Renal cortex interstitium (tissue), 11 donors: ENCODE results near the gene IQCE. TPM values are rescaled to one million over a fixed set of nuclear protein-coding genes. Genes with fewer than 3 reads are reported as not detected.

ENCODE experiments used
- DNase-seq, 11 donors: peaks; one replicate each; pipeline ENCODE4 v3.0.0-alpha.2; 2013; ENCODE audit warnings: low read depth in 9 of 11, low spot score in 4 of 11; ENCODE audit errors: extremely low read depth in 1 of 11
- polyA plus RNA-seq, 3 donors: library from polyadenylated mRNA; unstranded; fragments of 120-200 nt; gene quantifications; one replicate each; pipeline ENCODE4 v1.2.1, GENCODE V29; 2013; ENCODE audit not compliant: insufficient read length in 3 of 3

Gene IQCE
- polyA plus RNA-seq, 3 donors: 19.7 to 26.2 (median 24.2) TPM

DNA sequence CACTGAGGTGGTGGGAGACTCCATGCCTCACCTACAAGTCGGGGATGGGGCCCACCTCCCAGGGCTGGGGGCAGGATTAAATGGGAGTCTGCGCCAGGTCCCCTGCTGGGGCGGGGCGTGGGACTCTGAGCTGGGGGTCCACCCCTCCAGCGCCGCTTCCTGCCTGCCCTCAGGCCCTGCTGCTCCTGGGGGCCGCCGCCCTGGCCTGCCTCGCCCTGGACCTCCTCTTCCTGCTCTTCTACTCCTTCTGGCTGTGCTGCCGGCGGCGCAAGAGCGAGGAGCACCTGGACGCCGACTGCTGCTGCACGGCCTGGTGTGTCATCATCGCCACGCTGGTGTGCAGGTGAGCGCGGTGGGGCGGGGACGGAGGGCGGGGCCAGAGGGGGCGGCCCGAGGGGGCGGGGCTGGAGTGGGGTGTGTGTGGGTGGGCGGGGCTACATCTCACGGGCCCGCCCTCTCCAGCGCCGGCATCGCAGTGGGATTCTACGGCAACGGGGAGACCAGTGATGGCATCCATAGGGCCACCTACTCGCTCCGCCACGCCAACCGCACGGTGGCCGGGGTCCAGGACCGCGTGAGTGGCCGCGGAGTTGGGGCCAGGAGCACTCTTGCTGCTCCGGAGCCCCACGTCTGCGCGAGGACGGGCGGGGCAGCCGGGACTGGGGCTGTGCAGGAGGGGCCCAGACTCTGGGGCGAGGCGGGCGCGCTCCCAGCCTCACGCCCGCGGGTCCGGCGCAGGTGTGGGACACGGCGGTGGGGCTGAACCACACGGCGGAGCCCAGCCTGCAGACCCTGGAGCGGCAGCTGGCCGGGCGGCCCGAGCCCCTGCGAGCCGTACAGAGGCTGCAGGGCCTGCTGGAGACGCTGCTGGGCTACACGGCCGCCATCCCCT lies 88.1 kb downstream of the IQCE start:
- DNase-seq: no peak

DNA sequence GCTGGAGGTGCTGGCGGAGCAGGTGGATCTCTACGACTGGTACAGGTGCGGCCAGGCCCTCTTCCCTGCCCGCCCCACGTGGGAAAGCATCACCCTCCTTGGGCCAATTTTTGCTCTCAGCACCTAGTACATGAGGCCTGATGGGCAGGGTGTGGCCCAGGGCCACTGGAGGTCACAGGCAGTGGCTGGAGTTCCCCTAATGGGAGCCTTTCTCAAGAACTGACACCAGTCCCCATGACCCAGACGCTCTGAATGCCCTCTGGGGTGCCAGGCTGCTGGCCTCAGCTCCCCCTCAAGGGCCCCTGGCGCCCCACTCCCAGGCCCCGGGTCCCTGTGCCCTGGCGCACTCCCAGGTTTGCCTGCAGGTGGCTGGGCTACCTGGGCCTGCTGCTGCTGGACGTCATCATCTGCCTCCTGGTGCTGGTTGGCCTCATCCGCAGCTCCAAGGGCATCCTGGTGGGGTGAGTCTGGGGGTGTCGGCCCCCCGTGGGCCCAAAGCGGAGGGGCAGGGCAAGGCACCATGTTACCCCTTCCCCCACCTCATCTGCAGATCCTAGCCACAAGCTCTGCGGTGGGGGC lies 88.9 kb downstream of the IQCE start:
- DNase-seq: no peak

DNA sequence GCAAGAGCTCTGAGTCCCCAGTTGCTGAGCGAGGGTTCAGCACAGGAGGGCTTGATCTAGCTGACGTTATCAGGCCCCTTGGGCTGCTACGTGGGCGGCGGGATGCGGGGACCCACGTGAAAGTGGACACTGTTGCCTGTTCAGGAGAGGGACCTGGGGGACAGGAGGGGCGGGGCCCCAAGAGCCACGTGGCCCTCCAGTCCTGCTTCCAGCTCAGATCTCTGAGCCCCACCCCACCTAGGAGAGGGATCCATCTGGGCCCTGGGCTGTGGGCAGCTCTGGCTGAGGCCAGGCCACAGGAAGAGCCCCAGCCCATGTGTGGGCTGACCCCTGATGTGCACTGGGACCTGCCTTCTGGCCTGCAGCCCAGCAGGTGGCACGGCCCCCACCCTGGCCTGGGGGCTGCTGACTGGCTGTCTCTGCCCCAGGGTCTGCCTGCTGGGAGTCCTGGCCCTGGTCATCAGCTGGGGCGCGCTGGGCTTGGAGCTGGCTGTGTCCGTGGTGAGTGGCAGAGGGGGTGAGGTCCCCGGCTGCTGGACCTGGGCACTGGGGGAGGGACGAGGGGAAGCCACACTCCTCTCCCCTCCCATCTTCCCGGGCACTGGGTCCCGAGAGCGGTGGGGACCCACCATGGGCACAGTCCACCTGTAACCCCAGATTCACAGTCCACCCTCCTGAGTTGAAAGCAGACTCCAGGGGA lies 90.5 kb downstream of the IQCE start:
- no peak for DNase-seq

DNA sequence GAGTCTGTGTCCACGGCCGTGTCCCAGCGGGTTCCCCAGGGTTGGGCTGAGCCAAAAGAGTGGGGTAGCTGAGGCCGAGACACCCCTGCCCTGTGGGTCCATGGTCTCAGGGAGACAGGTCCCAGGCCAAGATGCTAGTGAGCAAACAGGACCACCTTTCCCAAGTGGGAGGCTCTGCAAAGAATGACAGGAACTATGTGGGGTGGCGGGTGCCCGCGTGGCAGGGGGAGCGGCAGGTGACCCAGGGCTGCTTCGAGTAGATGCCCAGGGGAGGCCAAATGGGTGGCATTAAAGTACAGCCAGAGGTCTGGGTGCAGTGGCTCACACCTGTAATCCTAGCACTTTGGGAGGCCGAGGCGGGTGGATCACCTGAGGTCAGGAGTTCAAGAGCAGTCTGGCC lies 91.2 kb downstream of the IQCE start:
- DNase-seq: no peak

DNA sequence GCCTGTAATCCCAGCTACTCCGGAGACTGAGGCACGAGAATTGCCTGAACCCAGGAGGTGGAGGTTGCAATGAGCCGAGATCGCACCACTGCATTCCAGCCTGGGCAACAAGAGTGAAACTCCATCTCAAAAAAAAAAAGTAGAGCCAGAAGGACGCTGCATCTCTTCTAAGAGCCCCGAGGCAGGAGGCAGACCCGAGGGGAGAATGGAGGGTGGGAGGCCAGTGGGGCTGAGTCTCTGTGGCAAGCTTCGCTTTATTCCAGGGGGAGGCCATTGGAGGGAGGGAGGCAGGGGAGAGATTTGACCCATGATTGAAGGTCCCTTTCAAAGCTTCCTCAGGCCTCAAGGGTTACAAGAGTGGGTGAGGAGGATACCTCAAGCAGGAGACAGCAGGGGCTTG lies 91.7 kb downstream of the IQCE start:
- no peak for DNase-seq

DNA sequence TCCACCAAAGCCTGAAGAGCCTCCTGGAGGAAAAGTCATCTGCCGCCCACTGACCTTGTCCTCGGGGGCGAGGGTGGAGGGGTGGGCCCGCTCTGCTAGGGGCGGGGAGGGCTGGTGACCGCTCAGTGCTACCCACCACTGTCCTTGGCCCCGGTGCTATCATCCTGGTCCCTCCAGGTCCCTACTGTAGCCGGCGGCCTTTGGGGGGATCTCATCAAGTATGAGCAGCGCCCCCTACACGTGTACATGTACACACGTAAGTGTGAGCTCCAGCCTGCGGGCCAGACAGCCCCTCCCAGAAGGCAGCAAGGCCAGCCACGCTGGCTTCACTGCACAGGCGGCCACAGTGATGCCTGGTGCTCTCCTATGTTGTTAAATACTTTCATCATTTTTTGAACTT lies 92.6 kb downstream of the IQCE start:
- no peak for DNase-seq

DNA sequence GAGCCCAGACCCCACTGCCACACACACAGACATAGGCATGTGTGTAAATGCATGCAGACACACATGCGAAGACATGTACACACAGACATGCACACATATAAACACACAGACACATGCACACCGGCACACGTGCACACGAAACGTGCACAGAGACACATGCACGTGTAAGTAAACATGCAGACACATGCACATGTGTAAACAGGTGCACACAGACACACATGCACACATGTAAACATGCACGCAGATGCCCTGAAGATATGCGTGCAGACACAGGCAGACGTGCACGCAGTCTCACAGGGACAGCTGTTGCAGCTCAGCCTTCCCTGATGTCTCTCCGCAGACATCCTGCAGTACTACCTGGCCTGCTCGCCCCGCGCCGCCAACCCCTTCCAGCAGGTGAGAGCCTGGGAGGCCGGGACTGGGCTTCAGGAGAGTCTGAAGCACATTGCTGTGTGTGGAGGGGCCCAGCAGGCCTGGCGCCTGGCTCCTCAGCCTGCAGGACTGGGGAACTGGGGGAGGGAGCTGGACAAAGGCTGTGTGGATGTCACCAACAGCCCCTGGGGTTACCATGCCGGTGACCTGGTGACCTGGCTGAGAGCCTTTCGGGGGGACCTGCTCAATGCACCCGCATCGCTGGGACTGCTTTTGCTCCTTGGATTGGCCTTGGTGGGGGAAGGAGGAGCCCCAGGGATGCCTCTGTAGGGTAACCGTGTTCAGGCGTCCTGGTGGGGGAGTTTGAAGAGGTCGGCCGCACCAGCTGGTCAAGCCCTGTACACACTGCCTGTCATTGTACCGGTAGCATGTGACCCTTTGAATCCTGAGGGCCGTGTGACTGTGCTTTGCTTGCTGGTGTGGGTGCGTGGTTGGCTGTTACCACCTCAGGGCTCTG lies 93.3 kb downstream of the IQCE start:
- DNase-seq: no peak

DNA sequence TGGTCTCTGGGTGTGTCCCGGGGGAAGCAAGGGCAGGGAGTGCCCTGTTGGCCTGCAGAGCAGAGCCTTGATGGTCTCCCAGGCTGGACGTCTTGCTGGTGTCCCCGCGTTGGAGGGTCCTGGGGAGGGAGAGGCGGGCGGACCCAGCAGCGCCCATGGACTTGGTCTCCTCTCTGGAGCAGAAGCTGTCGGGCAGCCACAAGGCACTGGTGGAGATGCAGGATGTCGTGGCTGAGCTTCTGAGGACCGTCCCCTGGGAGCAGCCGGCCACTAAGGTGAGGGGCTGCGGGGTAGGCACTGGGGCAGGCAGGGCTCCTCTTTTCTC lies 93.9 kb downstream of the IQCE start:
- DNase-seq: no peak

DNA sequence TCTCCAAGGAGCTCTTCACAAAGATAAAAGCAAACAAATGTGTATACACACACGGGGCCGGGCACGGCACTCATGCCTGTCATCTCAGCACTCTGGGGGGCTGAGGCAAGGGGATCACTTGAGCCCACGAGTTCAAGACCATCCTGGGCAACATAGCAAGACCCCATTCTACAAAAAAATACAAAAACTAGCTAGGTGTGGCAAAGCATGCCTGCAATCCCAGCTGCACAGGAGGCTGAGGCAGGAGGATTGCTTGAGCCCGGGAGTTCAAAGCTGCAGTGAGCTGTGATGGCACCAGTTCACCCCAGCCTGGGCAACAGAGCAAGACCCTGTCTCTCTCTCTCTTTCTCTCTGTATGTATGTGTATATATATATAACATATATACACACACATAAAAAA lies 95.3 kb downstream of the IQCE start:
- no peak for DNase-seq

DNA sequence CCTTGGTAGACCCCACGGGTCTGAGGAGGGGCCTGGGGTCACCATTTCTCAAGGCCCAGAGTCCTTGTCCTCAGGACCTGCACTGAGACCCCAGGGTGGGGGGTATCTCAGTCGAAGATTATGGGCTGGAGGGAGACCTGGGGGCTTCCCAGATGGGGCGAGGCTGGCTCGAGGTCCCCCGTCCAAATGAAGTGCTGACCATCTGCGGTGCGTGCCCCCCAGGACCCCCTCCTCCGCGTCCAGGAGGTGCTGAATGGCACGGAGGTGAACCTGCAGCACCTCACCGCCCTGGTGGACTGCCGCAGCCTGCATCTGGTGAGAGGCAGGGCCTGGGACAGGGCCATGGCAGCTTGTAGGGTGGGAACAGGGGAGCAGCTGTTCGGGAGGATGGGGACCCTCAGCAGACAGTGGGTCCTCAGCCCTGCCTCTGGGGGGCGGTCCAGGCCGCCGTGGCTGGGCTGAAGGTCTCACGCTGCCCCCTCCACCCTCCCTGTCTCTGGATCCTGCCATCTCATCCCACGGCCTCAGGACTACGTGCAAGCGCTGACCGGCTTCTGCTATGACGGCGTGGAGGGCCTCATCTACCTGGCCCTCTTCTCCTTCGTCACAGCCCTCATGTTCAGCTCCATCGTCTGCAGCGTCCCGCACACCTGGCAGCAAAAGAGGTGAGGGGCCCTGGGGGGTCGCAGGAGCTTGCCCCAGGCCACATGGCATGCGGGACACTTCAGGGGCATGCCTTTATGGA lies 97.3 kb downstream of the IQCE start:
- DNase-seq: no peak

DNA sequence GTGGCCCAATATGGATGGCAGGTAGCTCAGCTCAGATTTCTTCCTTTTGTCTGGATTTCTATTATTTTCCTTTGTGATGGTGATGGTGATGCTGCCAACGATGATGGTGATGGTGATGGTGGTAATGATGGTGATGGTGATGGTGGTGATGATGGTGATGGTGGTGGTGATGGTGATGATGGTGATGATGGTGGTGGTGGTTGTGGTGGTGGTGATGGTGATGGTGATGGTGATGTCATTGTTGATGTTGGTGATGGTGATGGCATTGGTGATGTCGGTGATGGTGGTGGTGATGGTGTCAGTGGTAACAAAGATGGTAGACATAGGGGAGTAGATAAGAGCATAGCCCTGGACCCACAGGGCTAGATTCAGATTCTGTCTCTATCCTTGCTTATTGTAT lies 98.4 kb downstream of the IQCE start:
- DNase-seq: no peak

DNA sequence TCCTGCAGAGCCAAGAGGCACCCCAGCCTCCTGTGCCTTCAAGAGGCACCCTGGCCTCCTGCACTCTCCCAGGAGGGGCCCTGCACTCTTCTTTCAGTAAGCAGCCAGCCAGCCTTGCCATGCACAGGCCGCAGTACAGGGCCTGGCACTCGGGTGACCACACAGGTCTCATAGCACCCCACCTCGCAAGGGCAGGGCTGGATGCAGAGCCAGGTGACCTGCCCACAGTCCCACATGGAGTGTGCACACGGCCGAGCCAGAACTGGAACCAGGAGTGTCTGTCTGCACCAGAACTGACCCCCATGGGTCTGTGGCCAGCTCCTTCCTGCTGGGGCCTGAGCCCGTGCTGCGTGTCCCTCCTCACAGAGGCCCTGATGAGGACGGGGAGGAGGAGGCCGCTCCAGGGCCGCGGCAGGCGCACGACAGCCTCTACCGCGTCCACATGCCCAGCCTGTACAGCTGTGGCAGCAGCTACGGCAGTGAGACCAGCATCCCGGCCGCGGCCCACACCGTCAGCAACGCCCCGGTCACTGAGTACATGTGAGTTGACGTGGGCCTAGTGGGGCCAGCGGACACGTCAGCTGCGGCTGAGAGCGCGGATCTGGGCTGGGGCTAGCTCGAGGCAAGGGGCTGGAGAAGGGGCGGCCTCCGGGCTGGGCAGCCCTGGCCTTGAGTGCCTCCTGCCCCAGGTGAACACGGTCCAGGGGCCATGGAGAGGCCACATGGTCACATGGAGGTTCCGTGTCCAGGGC lies 99.3 kb downstream of the IQCE start:
- no peak for DNase-seq

DNA sequence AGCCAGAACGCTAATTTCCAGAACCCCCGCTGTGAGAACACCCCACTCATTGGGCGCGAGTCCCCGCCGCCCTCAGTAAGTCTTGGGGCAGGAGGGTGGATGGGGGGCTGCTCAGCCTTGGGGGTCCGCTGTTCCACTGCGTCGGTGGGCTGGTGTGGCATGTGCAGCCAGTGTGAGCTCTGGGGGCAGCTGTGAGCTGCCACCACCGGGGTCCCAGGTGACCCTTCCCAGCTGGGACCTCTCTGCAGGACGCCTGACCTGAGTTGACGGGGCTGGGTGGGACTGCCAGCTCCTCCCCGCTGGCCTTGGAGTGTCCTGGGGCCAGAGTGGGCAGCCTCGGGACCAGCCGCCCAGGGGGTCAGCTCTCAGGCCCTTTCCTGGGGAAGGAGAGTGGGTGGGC lies 100.2 kb downstream of the IQCE start:
- DNase-seq: no peak

DNA sequence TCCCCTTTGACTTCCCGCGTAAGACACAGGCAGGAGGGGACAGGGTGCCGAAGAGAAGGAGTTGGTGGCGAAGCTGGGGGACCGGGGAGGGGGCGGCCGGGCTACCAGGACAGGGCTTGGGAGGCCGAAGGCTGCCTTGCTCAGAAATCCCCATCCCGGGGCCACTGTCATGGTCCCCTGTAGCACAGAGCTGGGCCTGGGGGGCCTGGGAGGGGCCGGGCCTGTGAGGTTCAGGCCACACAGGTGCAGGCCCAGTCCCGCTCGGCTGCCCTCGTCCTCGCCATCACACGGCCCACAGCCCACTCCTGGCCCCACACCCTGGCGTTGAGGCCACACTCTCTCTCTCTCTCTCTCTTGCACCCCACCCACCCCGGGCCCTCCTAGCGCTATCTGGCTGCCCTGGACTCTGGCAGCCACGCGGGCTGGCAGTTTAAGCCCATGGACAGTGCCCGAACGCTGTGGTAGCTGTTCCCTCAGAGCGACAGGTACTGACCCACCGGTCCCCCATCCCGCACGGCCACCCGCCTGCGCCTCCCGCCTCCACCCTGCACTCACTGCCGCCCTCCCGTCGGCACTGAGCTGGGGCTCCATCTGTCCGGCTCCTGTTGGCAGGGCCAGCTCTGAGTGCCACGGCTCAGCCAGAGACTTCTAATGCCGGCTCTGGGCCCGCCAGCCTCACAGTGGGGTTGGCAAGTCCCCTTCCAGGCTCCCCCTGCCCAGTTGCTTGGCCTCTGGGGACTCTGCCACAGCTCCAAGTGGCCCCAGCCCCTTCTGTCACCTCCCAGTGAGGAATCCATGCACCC lies 101.0 kb downstream of the IQCE start:
- DNase-seq: no peak

DNA sequence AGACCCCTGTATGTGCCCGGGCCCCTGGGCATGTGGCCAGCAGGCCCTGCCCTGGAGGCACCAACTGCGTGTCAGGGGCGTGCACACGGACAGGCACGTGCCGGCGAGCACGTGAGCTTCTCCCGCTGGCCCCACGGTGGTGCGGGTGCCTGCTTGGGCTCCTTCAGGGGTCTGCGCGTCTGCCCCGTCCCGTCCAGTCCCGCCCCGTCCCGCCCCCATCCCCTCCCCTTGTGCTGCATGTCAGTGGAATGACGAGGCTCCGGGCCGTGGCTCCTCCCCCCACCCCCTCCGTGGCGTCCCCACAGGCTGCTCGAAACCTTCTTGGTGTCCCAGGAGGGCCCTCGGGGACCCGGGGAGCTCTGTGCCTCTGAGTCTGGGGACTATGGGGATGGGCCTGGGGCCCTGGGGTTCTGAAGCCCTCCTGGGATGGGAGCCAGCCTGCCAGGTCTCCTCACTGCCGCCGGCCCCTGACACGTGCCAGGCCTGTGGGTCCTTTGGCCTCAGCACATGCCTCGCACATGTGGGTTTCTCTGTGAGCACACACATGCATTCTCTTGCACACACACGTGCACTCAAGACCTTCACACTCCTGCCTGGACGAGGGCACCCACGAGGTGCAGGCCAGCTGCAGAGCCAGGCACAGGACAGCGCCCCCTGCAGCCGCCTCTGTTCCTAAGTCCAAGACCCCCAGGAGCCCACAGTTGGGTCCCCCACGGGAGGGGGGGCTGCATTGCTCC lies 101.7 kb downstream of the IQCE start:
- no peak for DNase-seq

DNA sequence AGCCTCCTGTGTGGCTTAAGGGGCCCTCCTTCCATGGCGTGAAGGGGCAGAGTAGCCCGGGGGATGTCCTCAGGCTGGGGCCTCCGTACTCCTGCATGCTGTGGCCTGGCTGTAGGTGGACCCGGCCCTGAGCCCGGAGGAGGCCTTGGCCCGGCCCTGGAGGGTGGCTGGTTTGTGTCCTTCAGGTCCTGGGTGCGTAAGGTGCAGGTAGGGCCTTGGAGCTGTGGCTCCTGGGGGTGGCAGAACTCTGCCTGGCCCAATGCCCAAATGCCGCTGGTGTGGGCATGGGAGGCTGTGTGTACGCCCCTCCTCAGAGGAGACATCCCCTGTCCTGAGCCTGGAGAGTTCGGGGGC lies 102.3 kb downstream of the IQCE start:
- no peak for DNase-seq
